SK-N-SH (cell line): ENCODE data around the gene DLG1. TPM values are rescaled to one million over a fixed set of nuclear protein-coding genes. Genes with fewer than 3 reads are reported as not detected.

ENCODE experiments used
- CTCF ChIA-PET: fragments of 300-600, 350-600 bp; formaldehyde crosslinking; extraction: SDS; loops from one replicate; lab custom pipeline; 2021; lab: Yijun Ruan, JAX
- POLR2A ChIA-PET: fragments of 350-600 bp; sonication (Branson Sonifier 250); formaldehyde crosslinking; extraction: SDS; loops from one replicate; lab custom pipeline; 2020; ENCODE audit warnings: antibody characterized with exemption, inconsistent platforms; lab: Yijun Ruan, JAX
- DNase-seq: peaks from one replicate; pipeline ENCODE4 v3.0.0; 2012
- H2AFZ ChIP-seq: fragments of 200-600 bp; sonication (generic); 2 replicates; pipeline ENCODE4 v1.8.1; 2016; ENCODE audit warnings: antibody characterized with exemption, mild to moderate bottlenecking, low read depth
- H3F3A ChIP-seq: fragments of 200-600 bp; sonication (generic); replicated peaks from 2 replicates; pipeline ENCODE3; 2016; ENCODE audit warnings: antibody characterized with exemption, mild to moderate bottlenecking; ENCODE audit not compliant: insufficient read depth
- H3K27ac ChIP-seq, 2 experiments: fragments of 200-500 bp in 1 of 2; fragments of 200-600 bp in 1 of 2; sonication (Bioruptor generic) in 1 of 2; sonication (generic), shearing (Covaris generic) in 1 of 2; 2 replicates each; pipeline versions ENCODE4 v1.5.1 to v1.6.1; 2014 to 2016; ENCODE audit warnings: low read depth in 2 of 2, inconsistent platforms in 1 of 2, low read length in 1 of 2, mild to moderate bottlenecking in 1 of 2, mixed read lengths in 1 of 2
- H3K27me3 ChIP-seq: fragments of 200-600 bp; sonication (generic), shearing (Covaris generic); 2 replicates; pipeline ENCODE4 v1.6.1; 2016; ENCODE audit warnings: mixed run types; ENCODE audit not compliant: insufficient read depth
- H3K36me3 ChIP-seq, 2 experiments: fragments of 200-500 bp in 1 of 2; fragments of 200-600 bp in 1 of 2; sonication (Bioruptor generic) in 1 of 2; sonication (generic) in 1 of 2; replicated peaks in 1 of 2; 2 replicates each; pipeline versions ENCODE3 to v1.5.1; 2014 to 2016; ENCODE audit warnings: low read length in 1 of 2, mild to moderate bottlenecking in 1 of 2; ENCODE audit not compliant: insufficient read depth in 2 of 2, control insufficient read depth in 1 of 2
- H3K4me1 ChIP-seq, 2 experiments: fragments of 200-500 bp in 1 of 2; fragments of 200-600 bp in 1 of 2; sonication (Bioruptor generic) in 1 of 2; sonication (generic), shearing (Covaris generic) in 1 of 2; 2 replicates each; pipeline versions ENCODE4 v1.5.1 to v1.6.1; 2014 to 2016; ENCODE audit warnings: low read depth in 1 of 2, low read length in 1 of 2, mixed run types in 1 of 2; ENCODE audit not compliant: insufficient read depth in 2 of 2, control insufficient read depth in 1 of 2
- H3K4me2 ChIP-seq: fragments of 200-600 bp; sonication (generic), shearing (Covaris generic); 2 replicates; pipeline ENCODE4 v1.6.1; 2017; ENCODE audit warnings: mixed run types
- H3K4me3 ChIP-seq, 2 experiments: fragments of 200-500 bp in 1 of 2; fragments of 200-600 bp in 1 of 2; sonication (Bioruptor generic) in 1 of 2; sonication (generic), shearing (Covaris generic) in 1 of 2; 2 replicates each; pipeline versions ENCODE4 v1.5.1 to v1.8.1; 2014 to 2016; ENCODE audit warnings: low read depth in 2 of 2, inconsistent platforms in 1 of 2, low read length in 1 of 2, mild to moderate bottlenecking in 1 of 2, mixed read lengths in 1 of 2, moderate library complexity in 1 of 2
- H3K79me2 ChIP-seq: fragments of 200-600 bp; sonication (generic); 2 replicates; pipeline ENCODE4 v1.8.1; 2017; ENCODE audit warnings: mild to moderate bottlenecking; ENCODE audit not compliant: insufficient read depth
- H3K9ac ChIP-seq: fragments of 200-600 bp; sonication (generic); 2 replicates; pipeline ENCODE4 v1.6.1; 2017; ENCODE audit warnings: mixed run types
- H3K9me2 ChIP-seq: fragments of 200-600 bp; sonication (generic); 2 replicates; pipeline ENCODE4 v1.6.1; 2017; ENCODE audit warnings: mixed run types
- H3K9me3 ChIP-seq: fragments of 200-600 bp; sonication (generic); 2 replicates; pipeline ENCODE4 v1.6.1; 2017; ENCODE audit warnings: mixed run types, mild to moderate bottlenecking, moderate library complexity
- H4K20me1 ChIP-seq: fragments of 200-600 bp; sonication (generic); 2 replicates; pipeline ENCODE4 v1.6.1; 2017; ENCODE audit warnings: mild to moderate bottlenecking, mixed run types; ENCODE audit not compliant: insufficient read depth
- CHD2 ChIP-seq: fragments of 150-350 bp; IDR thresholded peaks from 2 replicates; pipeline ENCODE4 v1.6.1; 2018; ENCODE audit warnings: low read length; ENCODE audit not compliant: partially characterized antibody
- CTCF ChIP-seq: fragments of 200-600 bp; sonication (generic); IDR thresholded peaks from 2 replicates; pipeline ENCODE4 v1.6.1; 2017; ENCODE audit warnings: antibody characterized with exemption, mild to moderate bottlenecking, moderate library complexity
- ELF1 ChIP-seq: IDR thresholded peaks from 2 replicates; pipeline ENCODE4 v1.4.0; 2012
- EZH2phosphoT487 ChIP-seq: fragments of 200-600 bp; sonication (generic); IDR thresholded peaks from 2 replicates; pipeline ENCODE4 v1.6.1; 2017; ENCODE audit warnings: low read depth, mixed run types, mild to moderate bottlenecking, antibody characterized with exemption, moderate library complexity, borderline replicate concordance
- FOSL2 ChIP-seq: IDR thresholded peaks from 2 replicates; pipeline ENCODE4 v1.4.0; 2012; ENCODE audit warnings: low read depth, mild to moderate bottlenecking, moderate library complexity, borderline replicate concordance
- FOXJ3 ChIP-seq: sonication (generic); formaldehyde crosslinking; IDR thresholded peaks from 2 replicates; pipeline ENCODE4 v1.5.1; 2020; ENCODE audit warnings: mild to moderate bottlenecking, missing genetic modification reagents
- FOXM1 ChIP-seq: IDR thresholded peaks from 2 replicates; pipeline ENCODE4 v1.4.0; 2012; ENCODE audit warnings: low read depth, mild to moderate bottlenecking
- GATA2 ChIP-seq: sonication (generic); formaldehyde crosslinking; IDR thresholded peaks from 2 replicates; pipeline ENCODE4 v1.5.0; 2020; ENCODE audit warnings: mild to moderate bottlenecking, missing genetic modification reagents
- IRF3 ChIP-seq: fragments of 150-350 bp; IDR thresholded peaks from 2 replicates; pipeline ENCODE4 v1.6.1; 2016; ENCODE audit warnings: mild to moderate bottlenecking, low read depth, low read length
- JUND ChIP-seq: IDR thresholded peaks from 2 replicates; pipeline ENCODE4 v1.4.0; 2012
- MEF2A ChIP-seq: IDR thresholded peaks from 2 replicates; pipeline ENCODE4 v1.4.0; 2012; ENCODE audit warnings: low read depth, borderline replicate concordance
- POLR2AphosphoS5 ChIP-seq: IDR thresholded peaks from 2 replicates; pipeline ENCODE4 v1.6.1; 2012; ENCODE audit warnings: low read depth, low read length
- RAD21 ChIP-seq: IDR thresholded peaks from 2 replicates; pipeline ENCODE4 v1.6.1; 2012; ENCODE audit warnings: mild to moderate bottlenecking, low read length
- RCOR1 ChIP-seq: fragments of 150-350 bp; IDR thresholded peaks from 2 replicates; pipeline ENCODE4 v1.6.1; 2017; ENCODE audit warnings: antibody characterized with exemption, low read length
- SIN3A ChIP-seq: IDR thresholded peaks from 2 replicates; pipeline ENCODE4 v1.6.1; 2012; ENCODE audit warnings: low read depth, mild to moderate bottlenecking, low read length, moderate library complexity, borderline replicate concordance
- SMC3 ChIP-seq: IDR thresholded peaks from 2 replicates; pipeline ENCODE4 v1.6.1; 2012; ENCODE audit warnings: low read depth, low read length, improper control_type of control experiment
- TAF1 ChIP-seq: IDR thresholded peaks from 2 replicates; pipeline ENCODE4 v1.6.1; 2012; ENCODE audit warnings: low read depth, mild to moderate bottlenecking, low read length, moderate library complexity, borderline replicate concordance
- YY1 ChIP-seq: IDR thresholded peaks from 2 replicates; pipeline ENCODE4 v1.4.0; 2012; ENCODE audit warnings: low read depth, mild to moderate bottlenecking
- polyA plus RNA-seq, 3 experiments: library from polyadenylated mRNA; depleted of rRNA; stranded (reverse); fragments of >200 nt; gene quantifications; 2 replicates each; pipeline ENCODE4 v1.2.3, GENCODE V29; 2012

The DLG1 gene
- polyA plus RNA-seq, 1 of the 3 experiments (the other 2 are of a cell fraction): 16.5 TPM

DNA sequence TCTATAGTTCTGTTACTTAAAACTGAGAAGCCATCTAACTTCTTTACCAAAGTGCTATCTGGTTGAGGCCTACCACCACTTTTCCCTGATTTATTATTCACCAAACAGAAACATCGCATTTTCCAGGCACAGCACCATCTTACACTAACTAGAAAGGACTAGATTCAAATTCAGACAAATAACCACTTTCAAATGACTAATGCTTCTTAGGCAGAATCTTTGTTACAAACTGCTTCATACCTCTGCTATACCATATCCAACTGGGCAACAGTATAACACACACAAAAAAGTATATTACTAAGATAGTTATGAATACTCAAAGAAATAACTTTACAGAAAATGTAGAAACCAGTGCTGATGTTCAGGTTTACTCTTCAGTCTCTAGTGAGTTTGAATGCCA, 16.6 kb downstream of the DLG1 start (continued):
- TF ChIP-seq RCOR1 (no peak), SMC3 (no peak), IRF3 (no peak), POLR2AphosphoS5 (no peak)
- TF ChIP-seq, all 33 proteins: peak for 0

- peaks cover 6% of the 10 kb centered on the region for H3F3A ChIP-seq
- H3K4me2 ChIP-seq: no peak overlapping the region
Measured at GRCh38 chr3:197280156-197280555, 18.3 kb downstream of the DLG1 start.

More at GRCh38 chr3:197280156-197280555, 18.3 kb downstream of the DLG1 start:
- TF ChIP-seq FOSL2 (no peak), FOXJ3 (CRISPR knock-in tag) (no peak), ELF1 (no peak), RCOR1 (no peak), JUND (no peak), EZH2phosphoT487 (no peak), MEF2A (no peak), FOXM1 (no peak), YY1 (no peak), SIN3A (no peak), CTCF (no peak), CHD2 (no peak), IRF3 (no peak), TAF1 (no peak), GATA2 (CRISPR knock-in tag) (no peak), RAD21 (no peak)
- TF ChIP-seq, all 33 proteins: peak for 0
- no peak overlapping the region for H3K4me3 ChIP-seq
- no peak for DNase-seq
- CTCF ChIA-PET: interaction anchor here (1.0 kb wide), 1 partner anchor 277 kb away, joined by 3 read pairs; no protein-coding TSS in a partner anchor
- H3K4me1 ChIP-seq: no peaks in the 10 kb centered on the region
- peaks cover 49 to 74% of the 10 kb centered on the region in 2 experiments for H3K36me3 ChIP-seq
- H3K27me3 ChIP-seq: no peaks in the 10 kb centered on the region
- POLR2A ChIA-PET: interaction anchor here (0.6 kb wide), 1 partner anchor 406 kb away, joined by 3 read pairs; no protein-coding TSS in a partner anchor
- no peak overlapping the region for H3K27ac ChIP-seq
- no peak overlapping the region for H2AFZ ChIP-seq
- no peak overlapping the region for H3K9ac ChIP-seq
- peaks cover 4% of the 10 kb centered on the region; the same call in 1 of the 2 replicates for H4K20me1 ChIP-seq
- H3K79me2 ChIP-seq: peaks cover 74% of the 10 kb centered on the region
- H3K9me3 ChIP-seq: no peaks in the 10 kb centered on the region
- H3K9me2 ChIP-seq: no peaks in the 10 kb centered on the region
